ENCODE data around the gene SMAD1.

DNA sequence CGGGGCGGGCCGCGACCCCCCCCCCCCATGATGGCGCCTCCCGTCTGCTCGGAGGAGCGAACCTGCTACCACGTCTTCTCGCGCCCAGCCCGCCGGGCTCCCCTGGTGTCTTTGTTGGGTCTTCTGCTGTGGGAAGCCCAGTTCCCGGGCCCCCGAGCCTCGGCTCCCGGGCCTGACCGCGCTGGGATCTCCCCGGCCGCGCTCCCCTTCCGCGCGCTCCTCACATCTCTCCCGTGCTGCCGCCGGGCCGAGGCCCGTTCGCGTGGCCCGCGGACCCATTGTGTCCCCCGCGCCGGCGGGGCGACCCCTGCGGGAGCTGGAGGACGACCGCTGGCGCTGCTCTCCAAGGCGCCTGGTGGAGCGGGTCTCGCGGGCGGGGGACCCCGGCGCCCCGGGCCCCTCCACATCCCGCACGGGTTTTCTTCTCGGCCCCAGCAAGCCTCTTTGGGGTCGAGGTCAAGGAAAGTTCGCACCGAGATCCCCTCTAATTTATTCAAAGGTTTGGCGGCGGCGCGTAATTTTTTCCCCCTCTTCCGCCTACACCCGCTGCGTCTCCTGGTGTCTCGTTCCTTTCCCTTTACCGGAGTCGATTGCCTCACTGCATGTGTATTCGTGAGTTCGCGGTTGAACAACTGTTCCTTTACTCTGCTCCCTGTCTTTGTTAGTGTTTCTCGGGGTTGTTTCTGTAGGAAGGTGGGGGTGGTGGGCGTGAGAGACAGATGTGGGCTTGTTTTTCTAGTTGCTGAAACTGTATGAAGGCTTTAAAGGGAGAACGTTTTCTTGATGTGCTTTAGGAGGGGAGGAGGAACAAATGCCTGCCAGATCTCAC lies 770 bp downstream of the SMAD1 start:
- TF ChIP-seq, protein P1, sequence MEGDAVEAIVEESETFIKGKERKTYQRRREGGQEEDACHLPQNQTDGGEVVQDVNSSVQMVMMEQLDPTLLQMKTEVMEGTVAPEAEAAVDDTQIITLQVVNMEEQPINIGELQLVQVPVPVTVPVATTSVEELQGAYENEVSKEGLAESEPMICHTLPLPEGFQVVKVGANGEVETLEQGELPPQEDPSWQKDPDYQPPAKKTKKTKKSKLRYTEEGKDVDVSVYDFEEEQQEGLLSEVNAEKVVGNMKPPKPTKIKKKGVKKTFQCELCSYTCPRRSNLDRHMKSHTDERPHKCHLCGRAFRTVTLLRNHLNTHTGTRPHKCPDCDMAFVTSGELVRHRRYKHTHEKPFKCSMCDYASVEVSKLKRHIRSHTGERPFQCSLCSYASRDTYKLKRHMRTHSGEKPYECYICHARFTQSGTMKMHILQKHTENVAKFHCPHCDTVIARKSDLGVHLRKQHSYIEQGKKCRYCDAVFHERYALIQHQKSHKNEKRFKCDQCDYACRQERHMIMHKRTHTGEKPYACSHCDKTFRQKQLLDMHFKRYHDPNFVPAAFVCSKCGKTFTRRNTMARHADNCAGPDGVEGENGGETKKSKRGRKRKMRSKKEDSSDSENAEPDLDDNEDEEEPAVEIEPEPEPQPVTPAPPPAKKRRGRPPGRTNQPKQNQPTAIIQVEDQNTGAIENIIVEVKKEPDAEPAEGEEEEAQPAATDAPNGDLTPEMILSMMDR (IDR thresholded peaks at IDR 0.05; ENCODE audit: low read depth, low read length) = no peak
- no peak for TF ChIP-seq EZH2phosphoT487 (IDR thresholded peaks at IDR 0.05; ENCODE audit: low read depth)
